Heart left ventricle (tissue), 16 donors: Measurements from ENCODE around the gene CLK3. TPM values are rescaled to one million over a fixed set of nuclear protein-coding genes. Genes with fewer than 3 reads are reported as not detected.

Source experiments
- ATAC-seq, 4 donors: fragments of 200-7000 bp; cut with Tn5 transposase; one replicate each; pipeline ENCODE4 v1.9.1; 2020 to 2022; ENCODE audit warnings: moderate library complexity in 4 of 4, mild to moderate bottlenecking in 3 of 4, moderate number of reproducible peaks in 1 of 4
- DNase-seq, 5 donors: peaks; one replicate each; pipeline ENCODE4 v3.0.0-alpha.2; 2020
- H3K27ac ChIP-seq, 12 donors: fragments of 200-600 bp; sonication (generic) in 4 of 12; one replicate each; pipeline versions ENCODE4 v1.5.0 to v1.8.0; 2016 to 2022; ENCODE audit warnings: mild to moderate bottlenecking in 2 of 12
- H3K27me3 ChIP-seq, 9 donors: fragments of 200-600 bp; sonication (generic) in 2 of 9; one replicate each; pipeline versions ENCODE4 v1.5.1 to v1.8.0; 2016 to 2022; ENCODE audit warnings: mild to moderate bottlenecking in 3 of 9
- H3K36me3 ChIP-seq, 9 donors: fragments of 200-600 bp; sonication (generic) in 2 of 9; one replicate each; pipeline versions ENCODE4 v1.5.0 to v1.8.0; 2018 to 2022; ENCODE audit warnings: mild to moderate bottlenecking in 2 of 9
- H3K4me1 ChIP-seq, 12 donors: fragments of 200-600 bp; sonication (generic) in 4 of 12; one replicate each; pipeline versions ENCODE4 v1.5.0 to v1.8.0; 2016 to 2022; ENCODE audit warnings: mild to moderate bottlenecking in 3 of 12
- H3K4me3 ChIP-seq, 12 donors: fragments of 200-600 bp; sonication (generic) in 4 of 12; one replicate each; pipeline versions ENCODE4 v1.5.0 to v1.8.0; 2017 to 2022; ENCODE audit warnings: mild to moderate bottlenecking in 9 of 12, moderate library complexity in 4 of 12
- H3K9me3 ChIP-seq, 12 donors: fragments of 200-600 bp; sonication (generic) in 4 of 12; one replicate each; pipeline versions ENCODE4 v1.5.0 to v1.8.0; 2016 to 2022; ENCODE audit warnings: mild to moderate bottlenecking in 1 of 12
- POLR2A ChIP-seq, 2 donors: fragments of 450-650 bp; IDR thresholded peaks; one replicate each; pipeline ENCODE4 v1.6.1; 2017; ENCODE audit warnings: antibody characterized with exemption in 2 of 2, mild to moderate bottlenecking in 2 of 2, moderate library complexity in 2 of 2
- WGBS, 4 donors: extraction: QIAGEN DNeasy Blood & Tissue Kit in 2 of 4; methylation state at CpG; one replicate each; pipeline versions ENCODE4 v1.1.5 to v1.1.7; 2013 to 2018; 5-methylcytosine and 5-hydroxymethylcytosine counted together
- intact Hi-C, 10 donors: fragments of 100-400 bp; cut with DNase I; formaldehyde crosslinking; loops; one replicate each; pipeline versions ENCODE4 v1.11.1 to v1.14.2; 2022
- polyA plus RNA-seq, 2 donors: library from polyadenylated mRNA; stranded (reverse); fragments of 200-250 nt; gene quantifications; one replicate each; pipeline ENCODE4 v1.2.3, GENCODE V29; 2013
- total RNA-seq, 9 donors: library from RNA; depleted of rRNA in 2 of 9; stranded (reverse); fragments of >200 nt in 2 of 9; fragmentation: NEBNext Ultra II Directional in 3 of 9; extraction: Animal tissue kit (Norgen Biotek cat#: 25700) in 3 of 9; gene quantifications; one replicate each; pipeline versions ENCODE4 v1.1.0 to v1.2.4, GENCODE V29; 2016 to 2023
- TF ChIP-seq, protein P1 (sequence below), 12 donors: fragments of 200-600 bp; sonication (generic) in 4 of 12; IDR thresholded peaks; one replicate each; pipeline versions ENCODE4 v1.5.0 to v1.8.0; 2018 to 2022; ENCODE audit warnings: antibody characterized with exemption in 12 of 12, mild to moderate bottlenecking in 5 of 12
- donor health status: ischemic (EF 13 %, LVEDD 7.1; RV severe dilation, severe dysfunction).
- donor health status: healthy with polysubstance abuse.
- donor health status: DM: no; HTN: yes; CAD: no.
- donor health status: DM: no; HTN: no; CAD: no.
- donor health status: ischemic (EF 25% LVEDD 6.9; RV normal size, moderate dysfunction).
- donor health status: ischemic (EF 25% LVEDD 5.7; RV mildly dilated, moderate dysfunction).
- donor health status: healthy.
- donor health status: DM: yes; HTN: yes; CAD: no.
- donor health status: ischemic (EF 35%, LVEDD 5.7; RV mildly dilated, moderate dysfunction).
- donor health status: nonischemic (EF 11% LVEDD 7.7; RV severe dilation, severe dysfunction).
- donor health status: DM: yes; HTN: yes; CAD: no.
- donor health status: PGD.
- donor health status: ischemic (EF 29% LVEDD 5.4; RV normal size, mild dysfunction).
- donor health status: nonischemic (EF 23%, LVEDD 6.1; RV moderate dilation, normal function).

The CLK3 gene
- total and polyA plus RNA-seq, 11 donors: 31.0 to 75.9 (median 48.5) TPM

DNA sequence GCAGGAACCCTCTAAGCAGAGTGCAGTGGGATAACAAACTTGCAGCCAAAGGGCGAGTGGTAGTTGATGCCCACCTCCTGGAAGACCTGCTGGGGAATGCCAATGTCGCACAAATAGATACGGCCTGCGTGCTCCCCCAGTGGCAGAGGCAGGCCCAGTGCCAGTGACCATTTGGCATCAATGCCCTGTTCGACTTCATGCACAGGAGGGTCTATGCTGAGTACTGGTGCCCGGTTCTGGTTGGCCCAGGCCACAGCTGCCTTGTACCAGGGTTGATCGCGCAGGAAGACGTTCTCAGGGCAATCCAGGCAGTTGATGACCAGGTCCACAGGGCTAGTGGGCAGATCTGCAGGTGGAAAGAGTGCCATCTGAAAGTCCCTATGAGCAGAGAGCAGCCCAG is 17.0 kb downstream of the CLK3 start:
- DNase-seq: no peak
- no peak for ATAC-seq
- TF ChIP-seq, protein P1, sequence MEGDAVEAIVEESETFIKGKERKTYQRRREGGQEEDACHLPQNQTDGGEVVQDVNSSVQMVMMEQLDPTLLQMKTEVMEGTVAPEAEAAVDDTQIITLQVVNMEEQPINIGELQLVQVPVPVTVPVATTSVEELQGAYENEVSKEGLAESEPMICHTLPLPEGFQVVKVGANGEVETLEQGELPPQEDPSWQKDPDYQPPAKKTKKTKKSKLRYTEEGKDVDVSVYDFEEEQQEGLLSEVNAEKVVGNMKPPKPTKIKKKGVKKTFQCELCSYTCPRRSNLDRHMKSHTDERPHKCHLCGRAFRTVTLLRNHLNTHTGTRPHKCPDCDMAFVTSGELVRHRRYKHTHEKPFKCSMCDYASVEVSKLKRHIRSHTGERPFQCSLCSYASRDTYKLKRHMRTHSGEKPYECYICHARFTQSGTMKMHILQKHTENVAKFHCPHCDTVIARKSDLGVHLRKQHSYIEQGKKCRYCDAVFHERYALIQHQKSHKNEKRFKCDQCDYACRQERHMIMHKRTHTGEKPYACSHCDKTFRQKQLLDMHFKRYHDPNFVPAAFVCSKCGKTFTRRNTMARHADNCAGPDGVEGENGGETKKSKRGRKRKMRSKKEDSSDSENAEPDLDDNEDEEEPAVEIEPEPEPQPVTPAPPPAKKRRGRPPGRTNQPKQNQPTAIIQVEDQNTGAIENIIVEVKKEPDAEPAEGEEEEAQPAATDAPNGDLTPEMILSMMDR (IDR thresholded peaks at IDR 0.05): no peak
- no peak for TF ChIP-seq POLR2A (IDR thresholded peaks at IDR 0.05)
- WGBS, 4 donors: 78 to 88% (median 86%) methylated on average over 5 to 9 of the region's 9 CpGs
- Histone ChIP-seq H3K4me3 (no peak overlapping the region), H3K27ac (no peak overlapping the region), H3K27me3 (no peaks in the 10 kb centered on the region), H3K9me3 (no peaks in the 10 kb centered on the region), H3K4me1 (peaks cover 0 to 4% (median 0%) of the 10 kb centered on the region in 12 donors), H3K36me3 (peaks cover 0 to 99% (median 99%) of the 10 kb centered on the region in 9 donors)
- intact Hi-C loops: loop anchor here (2.0 to 10.0 kb wide), 6 partner anchors 258 to 322 kb away; partner anchors contain the start of gene RPP25 (in 3 of the 10)

DNA sequence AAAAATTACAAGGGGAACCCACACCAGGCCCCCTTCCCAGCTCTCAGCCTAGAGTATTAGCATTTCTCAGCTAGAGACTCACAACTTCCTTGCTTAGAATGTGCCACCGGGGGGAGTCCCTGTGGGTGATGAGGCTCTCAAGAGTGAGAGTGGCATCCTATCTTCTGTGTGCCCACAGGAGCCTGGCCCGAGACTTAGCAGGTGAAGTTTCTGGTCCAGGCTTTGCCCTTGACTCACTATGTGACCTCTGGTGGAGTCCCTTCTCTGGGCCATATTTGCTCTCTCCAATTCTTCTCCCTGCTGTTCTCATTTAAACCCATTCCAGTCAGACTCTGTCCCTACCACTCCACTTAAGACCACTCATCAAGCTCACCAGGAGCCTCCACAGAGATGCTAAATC is 18.1 kb downstream of the CLK3 start:
- H3K27me3 ChIP-seq: no peaks in the 10 kb centered on the region
- ATAC-seq (no peak), DNase-seq (no peak)
- no peak overlapping the region for H3K4me3 ChIP-seq
- TF ChIP-seq, protein P1 (IDR thresholded peaks at IDR 0.05): no peak
- no peak for TF ChIP-seq POLR2A (IDR thresholded peaks at IDR 0.05)
- intact Hi-C loops: loop anchor here (1.0 to 10.0 kb wide), 8 partner anchors 135 to 321 kb away; partner anchors contain the start of gene RPP25 (in 3 of the 10)
- 56 to 82% (median 71%) methylated on average over 2 of the region's 2 CpGs for WGBS, 4 donors
- H3K27ac ChIP-seq: no peak overlapping the region
- H3K9me3 ChIP-seq: no peaks in the 10 kb centered on the region
- peaks cover 0 to 3% (median 0%) of the 10 kb centered on the region in 12 donors for H3K4me1 ChIP-seq
- H3K36me3 ChIP-seq: peaks cover 0 to 99% (median 97%) of the 10 kb centered on the region in 9 donors

DNA sequence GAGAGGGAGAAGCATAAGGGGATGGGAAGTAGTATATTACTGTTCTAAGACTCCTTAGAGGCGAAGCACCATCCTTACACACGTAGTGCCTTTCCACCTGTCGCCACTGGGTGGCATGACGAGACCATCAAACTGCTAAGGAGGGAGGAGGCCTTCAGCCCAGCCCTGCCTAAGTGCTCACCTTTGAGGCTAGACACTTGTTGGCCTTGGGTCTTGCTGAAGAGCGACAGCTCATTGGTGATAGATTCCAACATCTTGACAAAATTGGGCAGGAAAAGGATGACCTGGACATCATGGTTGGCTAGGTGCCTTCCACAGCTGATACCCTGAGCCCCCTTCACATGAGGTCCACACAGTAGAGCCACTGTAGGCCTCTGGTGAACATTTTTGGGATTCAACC is 19.6 kb downstream of the CLK3 start:
- Histone ChIP-seq H3K9me3 (no peaks in the 10 kb centered on the region), H3K4me1 (peaks cover 0 to 3% (median 0%) of the 10 kb centered on the region in 12 donors), H3K27ac (no peak overlapping the region), H3K27me3 (no peaks in the 10 kb centered on the region), H3K36me3 (peaks cover 0 to 99% (median 97%) of the 10 kb centered on the region in 9 donors), H3K4me3 (no peak overlapping the region)
- WGBS, 4 donors: 17 to 25% (median 24%) methylated on average over 5 of the region's 5 CpGs
- intact Hi-C loops: loop anchor here (1.0 to 10.0 kb wide), 6 partner anchors 133 to 320 kb away; partner anchors contain the start of gene RPP25 (in 3 of the 10)
- DNase-seq: peak in 1 of 5 donors; percentile 67
- peak; percentile 60 to 77 (median 74) for ATAC-seq
- TF ChIP-seq, protein P1 (IDR thresholded peaks at IDR 0.05): peak; percentile 65 to 90 (median 86)
- TF ChIP-seq POLR2A (IDR thresholded peaks at IDR 0.05): no peak

DNA sequence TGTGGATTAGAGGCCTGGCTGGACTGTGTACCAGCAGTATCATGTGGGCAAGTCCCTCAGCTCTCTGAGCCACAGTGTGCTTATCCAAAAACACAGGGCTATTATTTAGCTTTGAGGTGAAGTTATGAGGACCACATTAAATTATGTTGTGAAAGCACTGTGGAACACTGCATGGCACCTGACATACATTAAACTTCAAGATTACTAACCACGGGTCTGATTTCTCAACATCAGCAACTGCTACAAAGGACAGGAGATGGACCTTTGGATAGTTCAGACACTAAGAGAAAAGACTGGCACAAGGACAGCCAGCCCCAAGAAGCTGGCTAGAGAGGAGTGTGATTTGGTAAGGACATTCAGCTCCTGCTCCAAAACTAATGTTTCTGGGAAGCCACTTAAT is 21.3 kb downstream of the CLK3 start:
- Histone ChIP-seq H3K9me3 (no peaks in the 10 kb centered on the region), H3K27ac (no peak overlapping the region), H3K4me3 (no peak overlapping the region), H3K4me1 (peaks cover 0 to 17% (median 7%) of the 10 kb centered on the region in 12 donors), H3K27me3 (no peaks in the 10 kb centered on the region), H3K36me3 (peaks cover 0 to 99% (median 88%) of the 10 kb centered on the region in 9 donors)
- no peak for TF ChIP-seq POLR2A (IDR thresholded peaks at IDR 0.05)
- TF ChIP-seq, protein P1 (IDR thresholded peaks at IDR 0.05): no peak
- intact Hi-C loops: loop anchor here in 5 of 10 donors (2.0 to 10.0 kb wide), 4 partner anchors 128 to 318 kb away; partner anchors contain the start of gene RPP25 (in 3 of the 5)
- 80 to 90% (median 84%) methylated on average over 1 of the region's 1 CpG for WGBS, 4 donors
- ATAC-seq: no peak
- no peak for DNase-seq
